ENCODE results near the gene CMTM8. TPM values are rescaled to one million over a fixed set of nuclear protein-coding genes. Genes with fewer than 3 reads are reported as not detected.

CMTM8 gene
- total and polyA plus RNA-seq, 5 experiments from 2014 or later, result 2.0 to 8.6 (median 2.8) TPM

- no peak for ATAC-seq
- no peaks in the 10 kb centered on the region for H3K9me3 Mint-ChIP-seq
- POLR2A ChIA-PET, result interaction anchor here (2.0 kb wide), 1 partner anchor 12 kb away, joined by 6 read pairs; no protein-coding TSS in a partner anchor
- H3K4me3 Mint-ChIP-seq, result no peak overlapping the region
- peaks cover 0 to 8% (median 4%) of the 10 kb centered on the region in 4 donors for H3K4me1 Mint-ChIP-seq
- no peak overlapping the region for H3K27ac Mint-ChIP-seq
- H3K36me3 Mint-ChIP-seq, result peaks cover 0 to 27% (median 7%) of the 10 kb centered on the region in 3 donors
- DNase-seq, result no peak
- H3K27me3 Mint-ChIP-seq, result no peaks in the 10 kb centered on the region
Observed at GRCh38 chr3:32359766-32360492, 121.4 kb downstream of the CMTM8 start.

- Mint-ChIP-seq H3K4me3 (no peak overlapping the region), H3K4me1 (peaks cover 0 to 4% (median 2%) of the 10 kb centered on the region in 4 donors), H3K9me3 (no peaks in the 10 kb centered on the region), H3K27me3 (no peaks in the 10 kb centered on the region), H3K27ac (peak overlapping the region in 1 of 10 donors; percentile 34), H3K36me3 (peaks cover 0 to 27% (median 7%) of the 10 kb centered on the region in 3 donors)
- no peak for DNase-seq
- no peak for ATAC-seq
- POLR2A ChIA-PET, result interaction anchor here (2.0 kb wide), 1 partner anchor 11 kb away, joined by 6 read pairs; no protein-coding TSS in a partner anchor
Observed at GRCh38 chr3:32360493-32360827, 122.0 kb downstream of the CMTM8 start.

GRCh38 chr3:32366638-32367397 is 128.3 kb downstream of the CMTM8 start:
- Mint-ChIP-seq H3K4me1 (peaks cover 9 to 34% (median 25%) of the 10 kb centered on the region in 4 donors), H3K27ac (peak overlapping the region; percentile 5 to 85 (median 70)), H3K27me3 (no peaks in the 10 kb centered on the region), H3K4me3 (no peak overlapping the region), H3K36me3 (peaks cover 0 to 7% (median 5%) of the 10 kb centered on the region in 3 donors), H3K9me3 (no peaks in the 10 kb centered on the region)
- ATAC-seq, result no peak
- POLR2A ChIA-PET, result interaction anchor here (0.5 to 0.6 kb wide), 2 partner anchors 94 to 316 kb away, joined by 3 read pairs; no protein-coding TSS in a partner anchor
- no peak for DNase-seq

GRCh38 chr3:32367442-32367841 is 129.0 kb downstream of the CMTM8 start:
- Mint-ChIP-seq H3K4me1 (peaks cover 9 to 40% (median 31%) of the 10 kb centered on the region in 4 donors), H3K9me3 (no peaks in the 10 kb centered on the region), H3K36me3 (peaks cover 0 to 7% (median 5%) of the 10 kb centered on the region in 3 donors), H3K4me3 (no peak overlapping the region), H3K27ac (peak overlapping the region; percentile 5 to 85 (median 62)), H3K27me3 (no peaks in the 10 kb centered on the region)
- POLR2A ChIA-PET, result interaction anchor here (0.5 to 0.6 kb wide), 2 partner anchors 93 to 316 kb away, joined by 3 read pairs; no protein-coding TSS in a partner anchor
- ATAC-seq (no peak), DNase-seq (no peak)

- POLR2A ChIA-PET, result interaction anchor here (0.6 to 6.0 kb wide), 38 partner anchors 8 to 1643 kb away, joined by 3 to 51 read pairs (median 4); partner anchors contain the start of genes CMTM6, CMTM7 and GPD1L
- ATAC-seq (peak; percentile 89 to 90), DNase-seq (peak in 6 of 10 donors; percentile 22 to 81 (median 58))
- no peaks in the 10 kb centered on the region for H3K27me3 Mint-ChIP-seq
- H3K4me3 Mint-ChIP-seq, result peak overlapping the region; percentile 2 to 74 (median 54)
- H3K9me3 Mint-ChIP-seq, result no peaks in the 10 kb centered on the region
- H3K27ac Mint-ChIP-seq, result peak overlapping the region; percentile 85 to 99 (median 96)
- peaks cover 0 to 2% (median 0%) of the 10 kb centered on the region in 3 donors for H3K36me3 Mint-ChIP-seq
- peaks cover 14 to 56% (median 49%) of the 10 kb centered on the region in 4 donors for H3K4me1 Mint-ChIP-seq
Observed at GRCh38 chr3:32371461-32372212, 133.2 kb downstream of the CMTM8 start.

GRCh38 chr3:32372213-32372490 is 133.7 kb downstream of the CMTM8 start:
- POLR2A ChIA-PET, result interaction anchor here (0.6 to 6.0 kb wide), 28 partner anchors 9 to 130 kb away, joined by 3 to 51 read pairs (median 5); partner anchors contain the start of genes CMTM6 and CMTM7
- DNase-seq, result peak in 3 of 10 donors; percentile 12 to 45 (median 40)
- peak overlapping the region; percentile 85 to 99 (median 96) for H3K27ac Mint-ChIP-seq
- ATAC-seq, result peak; percentile 23 to 29
- no peaks in the 10 kb centered on the region for H3K9me3 Mint-ChIP-seq
- peaks cover 0 to 2% (median 0%) of the 10 kb centered on the region in 3 donors for H3K36me3 Mint-ChIP-seq
- no peaks in the 10 kb centered on the region for H3K27me3 Mint-ChIP-seq
- H3K4me3 Mint-ChIP-seq, result peak overlapping the region in 6 of 10 donors; percentile 36 to 74 (median 48)
- peaks cover 11 to 51% (median 45%) of the 10 kb centered on the region in 4 donors for H3K4me1 Mint-ChIP-seq

- DNase-seq (no peak), ATAC-seq (no peak)
- no peaks in the 10 kb centered on the region for H3K36me3 Mint-ChIP-seq
- H3K9me3 Mint-ChIP-seq, result no peaks in the 10 kb centered on the region
- peaks cover 11 to 44% (median 40%) of the 10 kb centered on the region in 4 donors for H3K4me1 Mint-ChIP-seq
- POLR2A ChIA-PET, result interaction anchor here (1.7 to 6.0 kb wide), 3 partner anchors 19 to 95 kb away, joined by 5 to 51 read pairs (median 26); partner anchors contain the start of gene CMTM7
- H3K4me3 Mint-ChIP-seq, result no peak overlapping the region
- peak overlapping the region in 9 of 10 donors; percentile 0 to 99 (median 85) for H3K27ac Mint-ChIP-seq
- H3K27me3 Mint-ChIP-seq, result no peaks in the 10 kb centered on the region
Observed at GRCh38 chr3:32373276-32373675, 134.8 kb downstream of the CMTM8 start.

GRCh38 chr3:32373844-32374243 is 135.4 kb downstream of the CMTM8 start:
- Mint-ChIP-seq H3K36me3 (no peaks in the 10 kb centered on the region), H3K27ac (peak overlapping the region in 9 of 10 donors; percentile 0 to 99 (median 85)), H3K4me3 (no peak overlapping the region), H3K27me3 (no peaks in the 10 kb centered on the region), H3K4me1 (peaks cover 11 to 44% (median 40%) of the 10 kb centered on the region in 4 donors), H3K9me3 (no peaks in the 10 kb centered on the region)
- POLR2A ChIA-PET, result interaction anchor here (1.7 to 6.0 kb wide), 5 partner anchors 11 to 95 kb away, joined by 5 to 51 read pairs (median 10); partner anchors contain the start of gene CMTM7
- no peak for DNase-seq
- no peak for ATAC-seq

- Mint-ChIP-seq H3K4me3 (peak overlapping the region in 2 of 10 donors; percentile 34 to 54), H3K9me3 (no peaks in the 10 kb centered on the region), H3K27me3 (no peaks in the 10 kb centered on the region), H3K4me1 (peaks cover 11 to 44% (median 40%) of the 10 kb centered on the region in 4 donors), H3K36me3 (no peaks in the 10 kb centered on the region), H3K27ac (peak overlapping the region; percentile 1 to 96 (median 86))
- DNase-seq (peak; percentile 14 to 87 (median 74)), ATAC-seq (peak; percentile 26 to 43)
- POLR2A ChIA-PET, result interaction anchor here (0.6 to 6.0 kb wide), 15 partner anchors 10 to 124 kb away, joined by 3 to 51 read pairs (median 5); partner anchors contain the start of gene CMTM7
Observed at GRCh38 chr3:32374788-32375595, 136.5 kb downstream of the CMTM8 start.

- H3K4me3 Mint-ChIP-seq, result no peak overlapping the region
- DNase-seq, result no peak
- no peaks in the 10 kb centered on the region for H3K9me3 Mint-ChIP-seq
- H3K36me3 Mint-ChIP-seq, result no peaks in the 10 kb centered on the region
- peaks cover 11 to 40% (median 35%) of the 10 kb centered on the region in 4 donors for H3K4me1 Mint-ChIP-seq
- H3K27ac Mint-ChIP-seq, result no peak overlapping the region
- no peaks in the 10 kb centered on the region for H3K27me3 Mint-ChIP-seq
- POLR2A ChIA-PET, result interaction anchor here (0.6 to 6.0 kb wide), 10 partner anchors 10 to 123 kb away, joined by 3 to 51 read pairs (median 6); partner anchors contain the start of gene CMTM7
- ATAC-seq, result no peak
Observed at GRCh38 chr3:32375596-32375930, 137.1 kb downstream of the CMTM8 start.

- ATAC-seq (no peak), DNase-seq (no peak)
- no peak overlapping the region for H3K27ac Mint-ChIP-seq
- H3K4me3 Mint-ChIP-seq, result no peak overlapping the region
- H3K9me3 Mint-ChIP-seq, result no peaks in the 10 kb centered on the region
- H3K36me3 Mint-ChIP-seq, result no peaks in the 10 kb centered on the region
- H3K4me1 Mint-ChIP-seq, result peaks cover 11 to 37% (median 31%) of the 10 kb centered on the region in 4 donors
- POLR2A ChIA-PET, result interaction anchor here (0.7 to 6.0 kb wide), 9 partner anchors 12 to 200 kb away, joined by 3 to 51 read pairs (median 7); partner anchors contain the start of gene CMTM7
- H3K27me3 Mint-ChIP-seq, result no peaks in the 10 kb centered on the region
Observed at GRCh38 chr3:32376115-32376514, 137.6 kb downstream of the CMTM8 start.
